Neural progenitor cell (in vitro differentiated cells): Measurements from ENCODE around the gene AURKA. TPM values are rescaled to one million over a fixed set of nuclear protein-coding genes. Genes with fewer than 3 reads are reported as not detected.

Source experiments
- DNase-seq: peaks from one replicate; pipeline ENCODE4 v3.0.0-alpha.2; 2016; ENCODE audit warnings: low spot score
- H2AFZ ChIP-seq: fragments of 200-600 bp; sonication (generic); replicated peaks from 2 replicates; pipeline ENCODE4 v1.6.1; 2016; ENCODE audit warnings: antibody characterized with exemption
- H3F3A ChIP-seq: fragments of 200-600 bp; sonication (generic); 2 replicates; pipeline ENCODE4 v1.6.1; 2016; ENCODE audit warnings: antibody characterized with exemption, low read depth
- H3K27ac ChIP-seq: fragments of 200-600 bp; sonication (generic); 2 replicates; pipeline ENCODE4 v1.5.1; 2016; ENCODE audit warnings: mild to moderate bottlenecking
- H3K27me3 ChIP-seq: fragments of 200-600 bp; sonication (generic); 2 replicates; pipeline ENCODE4 v1.6.1; 2016; ENCODE audit warnings: mild to moderate bottlenecking, moderate library complexity
- H3K36me3 ChIP-seq: fragments of 200-600 bp; sonication (generic); 2 replicates; pipeline ENCODE4 v1.5.1; 2016
- H3K4me1 ChIP-seq: fragments of 200-600 bp; sonication (generic); 2 replicates; pipeline ENCODE4 v1.6.1; 2016; ENCODE audit warnings: mixed run types
- H3K4me2 ChIP-seq: fragments of 200-600 bp; sonication (generic); 2 replicates; pipeline ENCODE4 v1.6.1; 2016
- H3K4me3 ChIP-seq: fragments of 200-600 bp; sonication (generic); 2 replicates; pipeline ENCODE4 v1.5.1; 2016
- H3K79me2 ChIP-seq: fragments of 200-600 bp; sonication (generic); 2 replicates; pipeline ENCODE4 v1.6.1; 2016; ENCODE audit warnings: low read depth
- H3K9ac ChIP-seq: fragments of 200-600 bp; sonication (generic); 2 replicates; pipeline ENCODE4 v1.6.1; 2016
- H3K9me3 ChIP-seq: fragments of 200-600 bp; sonication (generic); 2 replicates; pipeline ENCODE4 v1.5.1; 2016; ENCODE audit warnings: low read depth
- H4K20me1 ChIP-seq: fragments of 200-600 bp; sonication (generic); 2 replicates; pipeline ENCODE4 v1.6.1; 2016; ENCODE audit warnings: low read depth
- H3K27ac Mint-ChIP-seq: 3 replicates; pipeline ENCODE4 v1.8.0; 2021; ENCODE audit warnings: mixed read lengths
- H3K27me3 Mint-ChIP-seq: 2 replicates; pipeline ENCODE4 v1.8.0; 2022; ENCODE audit warnings: low read depth, mild to moderate bottlenecking, inconsistent platforms, moderate library complexity, mixed read lengths; ENCODE audit not compliant: insufficient read depth
- H3K36me3 Mint-ChIP-seq: 3 replicates; pipeline ENCODE4 v1.8.0; 2021; ENCODE audit warnings: mixed read lengths
- H3K4me1 Mint-ChIP-seq: 3 replicates; pipeline ENCODE4 v1.8.0; 2021; ENCODE audit warnings: mixed read lengths
- H3K4me3 Mint-ChIP-seq: 3 replicates; pipeline ENCODE4 v1.8.0; 2021; ENCODE audit warnings: mild to moderate bottlenecking, moderate library complexity, mixed read lengths
- H3K9me3 Mint-ChIP-seq: 3 replicates; pipeline ENCODE4 v1.8.0; 2020; ENCODE audit warnings: mixed read lengths
- EZH2 ChIP-seq: fragments of 200-600 bp; sonication (generic); IDR thresholded peaks from 2 replicates; pipeline ENCODE4 v1.6.1; 2017; ENCODE audit warnings: antibody characterized with exemption, mild to moderate bottlenecking, moderate library complexity
- EZH2phosphoT487 ChIP-seq: fragments of 200-600 bp; sonication (generic); IDR thresholded peaks from 2 replicates; pipeline ENCODE4 v1.6.1; 2017; ENCODE audit warnings: antibody characterized with exemption
- total RNA-seq: library from RNA; depleted of rRNA; stranded (reverse); fragments of >200 nt; gene quantifications from 2 replicates; pipeline ENCODE4 v1.2.3, GENCODE V29; 2015; ENCODE audit warnings: low replicate concordance
- TF ChIP-seq, protein P1 (sequence below): fragments of 200-600 bp; sonication (generic); IDR thresholded peaks from 2 replicates; pipeline ENCODE4 v1.5.1; 2017; ENCODE audit warnings: antibody characterized with exemption, mild to moderate bottlenecking

Gene AURKA
- total RNA-seq, 1 donor from 2014 or later = 186 TPM

- H3K27me3 ChIP-seq = no peaks in the 10 kb centered on the region
- H3K9me3 ChIP-seq = no peaks in the 10 kb centered on the region
- H3K27ac Mint-ChIP-seq = no peak overlapping the region
- no peaks in the 10 kb centered on the region for H3K36me3 ChIP-seq
- no peak overlapping the region for H3K4me2 ChIP-seq
- no peaks in the 10 kb centered on the region for H3F3A ChIP-seq
- no peaks in the 10 kb centered on the region for H3K36me3 Mint-ChIP-seq
- H3K9ac ChIP-seq = no peak overlapping the region
- no peak overlapping the region for H3K27ac ChIP-seq
- H3K9me3 Mint-ChIP-seq = no peaks in the 10 kb centered on the region
- no peak for DNase-seq
- no peaks in the 10 kb centered on the region for H3K79me2 ChIP-seq
- no peak overlapping the region for H3K4me3 ChIP-seq
- H4K20me1 ChIP-seq = no peaks in the 10 kb centered on the region
- H3K27me3 Mint-ChIP-seq = peaks cover 2% of the 10 kb centered on the region
- no peaks in the 10 kb centered on the region for H3K4me1 ChIP-seq
- TF ChIP-seq EZH2phosphoT487 = no peak
- TF ChIP-seq, protein P1, sequence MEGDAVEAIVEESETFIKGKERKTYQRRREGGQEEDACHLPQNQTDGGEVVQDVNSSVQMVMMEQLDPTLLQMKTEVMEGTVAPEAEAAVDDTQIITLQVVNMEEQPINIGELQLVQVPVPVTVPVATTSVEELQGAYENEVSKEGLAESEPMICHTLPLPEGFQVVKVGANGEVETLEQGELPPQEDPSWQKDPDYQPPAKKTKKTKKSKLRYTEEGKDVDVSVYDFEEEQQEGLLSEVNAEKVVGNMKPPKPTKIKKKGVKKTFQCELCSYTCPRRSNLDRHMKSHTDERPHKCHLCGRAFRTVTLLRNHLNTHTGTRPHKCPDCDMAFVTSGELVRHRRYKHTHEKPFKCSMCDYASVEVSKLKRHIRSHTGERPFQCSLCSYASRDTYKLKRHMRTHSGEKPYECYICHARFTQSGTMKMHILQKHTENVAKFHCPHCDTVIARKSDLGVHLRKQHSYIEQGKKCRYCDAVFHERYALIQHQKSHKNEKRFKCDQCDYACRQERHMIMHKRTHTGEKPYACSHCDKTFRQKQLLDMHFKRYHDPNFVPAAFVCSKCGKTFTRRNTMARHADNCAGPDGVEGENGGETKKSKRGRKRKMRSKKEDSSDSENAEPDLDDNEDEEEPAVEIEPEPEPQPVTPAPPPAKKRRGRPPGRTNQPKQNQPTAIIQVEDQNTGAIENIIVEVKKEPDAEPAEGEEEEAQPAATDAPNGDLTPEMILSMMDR = no peak
- no peak for TF ChIP-seq EZH2
- no peak overlapping the region for H3K4me3 Mint-ChIP-seq
- H2AFZ ChIP-seq = no peak overlapping the region
- H3K4me1 Mint-ChIP-seq = peaks cover 14% of the 10 kb centered on the region
These were observed 46.3 kb upstream of the AURKA start for GRCh38 chr20:56438284-56438683.

GRCh38 chr20:56437196-56437960, 45.4 kb upstream of the AURKA start:
- Histone ChIP-seq H3K4me2 (no peak overlapping the region), H2AFZ (no peak overlapping the region), H3K27me3 (no peaks in the 10 kb centered on the region), H3K9ac (no peak overlapping the region), H3K27ac (no peak overlapping the region), H4K20me1 (no peaks in the 10 kb centered on the region), H3K9me3 (no peaks in the 10 kb centered on the region), H3F3A (no peaks in the 10 kb centered on the region), H3K4me1 (no peaks in the 10 kb centered on the region), H3K4me3 (no peak overlapping the region), H3K36me3 (no peaks in the 10 kb centered on the region), H3K79me2 (no peaks in the 10 kb centered on the region)
- no peak for DNase-seq
- no peaks in the 10 kb centered on the region for H3K9me3 Mint-ChIP-seq
- no peak overlapping the region for H3K4me3 Mint-ChIP-seq
- peaks cover 16% of the 10 kb centered on the region for H3K4me1 Mint-ChIP-seq
- peaks cover 2% of the 10 kb centered on the region for H3K27me3 Mint-ChIP-seq
- TF ChIP-seq, protein P1 = no peak
- TF ChIP-seq EZH2 (no peak), EZH2phosphoT487 (no peak)
- H3K36me3 Mint-ChIP-seq = no peaks in the 10 kb centered on the region
- H3K27ac Mint-ChIP-seq = no peak overlapping the region

DNA sequence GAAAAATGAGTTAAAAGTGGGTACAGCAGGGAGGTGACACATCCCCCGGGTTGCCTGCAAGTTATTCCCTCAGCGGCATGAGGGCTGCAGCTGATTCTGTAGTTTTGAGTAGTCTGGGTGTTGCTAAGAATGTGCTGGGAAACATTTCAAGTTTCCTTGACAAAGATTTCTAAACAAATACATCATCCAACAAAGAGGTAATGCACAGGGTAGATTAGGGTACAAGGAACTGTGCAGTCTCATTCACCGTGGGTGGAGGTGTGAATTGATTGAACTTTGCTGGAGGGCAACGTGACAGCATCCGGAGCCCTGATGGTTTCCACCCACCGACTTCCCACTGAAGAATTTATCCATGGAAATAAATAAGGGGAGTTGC, 41.9 kb upstream of the AURKA start:
- Mint-ChIP-seq H3K27me3 (peaks cover 2% of the 10 kb centered on the region), H3K9me3 (no peaks in the 10 kb centered on the region), H3K4me3 (no peak overlapping the region), H3K36me3 (no peaks in the 10 kb centered on the region), H3K4me1 (peaks cover 31% of the 10 kb centered on the region), H3K27ac (no peak overlapping the region)
- Histone ChIP-seq H3K27me3 (peaks cover 17% of the 10 kb centered on the region), H3K9me3 (no peaks in the 10 kb centered on the region), H3F3A (no peaks in the 10 kb centered on the region), H4K20me1 (no peaks in the 10 kb centered on the region), H3K27ac (no peak overlapping the region), H3K4me1 (no peaks in the 10 kb centered on the region), H3K4me2 (no peak overlapping the region), H3K36me3 (no peaks in the 10 kb centered on the region), H2AFZ (no peak overlapping the region), H3K79me2 (no peaks in the 10 kb centered on the region), H3K4me3 (no peak overlapping the region), H3K9ac (no peak overlapping the region)
- TF ChIP-seq EZH2 (no peak), EZH2phosphoT487 (no peak)
- TF ChIP-seq, protein P1 = no peak
- DNase-seq = no peak
